NB4 (cell line): ENCODE results near the gene UBE2I.

Experiments used
- POLR2A ChIP-seq: IDR thresholded peaks from 2 replicates; pipeline ENCODE4 v1.6.1; 2011; ENCODE audit warnings: mild to moderate bottlenecking; ENCODE audit not compliant: insufficient read length; ENCODE audit errors: extremely low read depth
- TF ChIP-seq, protein P1 (sequence below): IDR thresholded peaks from one replicate; pipeline ENCODE4 v1.5.1; 2012; ENCODE audit warnings: low read depth, low read length

DNA sequence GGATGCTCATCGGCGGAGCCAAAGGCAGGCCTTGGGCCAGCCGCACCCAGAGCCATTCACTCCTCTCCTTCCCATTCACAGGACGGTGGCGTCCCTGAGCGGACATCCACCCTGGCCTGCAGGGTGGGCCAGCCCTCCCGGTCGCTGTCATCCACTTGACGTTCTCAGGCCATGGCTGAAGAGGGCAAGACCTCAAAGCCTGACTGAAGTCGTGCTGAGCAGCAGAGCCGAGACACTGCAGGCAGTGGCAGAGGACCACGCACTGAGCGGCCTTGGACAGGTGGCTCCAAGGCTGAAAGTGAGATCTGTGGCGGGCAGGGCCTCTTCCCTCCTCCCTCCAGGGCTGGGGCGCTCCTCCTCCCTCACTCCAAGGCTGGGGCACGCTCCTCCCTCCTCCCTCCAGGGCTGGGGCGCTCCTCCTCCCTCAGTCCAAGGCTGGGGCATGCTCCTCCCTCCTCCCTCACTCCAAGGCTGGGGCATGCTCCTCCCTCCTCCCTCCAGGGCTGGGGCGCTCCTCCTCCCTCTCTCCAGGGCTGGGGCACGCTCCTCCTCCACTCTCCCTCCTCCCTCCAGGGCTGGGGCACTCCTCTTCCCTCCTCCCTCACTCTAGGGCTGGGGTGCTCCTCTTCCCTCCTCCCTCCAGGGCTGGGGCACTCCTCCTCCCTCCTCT is 66.4 kb downstream of the UBE2I start:
- TF ChIP-seq, protein P1, sequence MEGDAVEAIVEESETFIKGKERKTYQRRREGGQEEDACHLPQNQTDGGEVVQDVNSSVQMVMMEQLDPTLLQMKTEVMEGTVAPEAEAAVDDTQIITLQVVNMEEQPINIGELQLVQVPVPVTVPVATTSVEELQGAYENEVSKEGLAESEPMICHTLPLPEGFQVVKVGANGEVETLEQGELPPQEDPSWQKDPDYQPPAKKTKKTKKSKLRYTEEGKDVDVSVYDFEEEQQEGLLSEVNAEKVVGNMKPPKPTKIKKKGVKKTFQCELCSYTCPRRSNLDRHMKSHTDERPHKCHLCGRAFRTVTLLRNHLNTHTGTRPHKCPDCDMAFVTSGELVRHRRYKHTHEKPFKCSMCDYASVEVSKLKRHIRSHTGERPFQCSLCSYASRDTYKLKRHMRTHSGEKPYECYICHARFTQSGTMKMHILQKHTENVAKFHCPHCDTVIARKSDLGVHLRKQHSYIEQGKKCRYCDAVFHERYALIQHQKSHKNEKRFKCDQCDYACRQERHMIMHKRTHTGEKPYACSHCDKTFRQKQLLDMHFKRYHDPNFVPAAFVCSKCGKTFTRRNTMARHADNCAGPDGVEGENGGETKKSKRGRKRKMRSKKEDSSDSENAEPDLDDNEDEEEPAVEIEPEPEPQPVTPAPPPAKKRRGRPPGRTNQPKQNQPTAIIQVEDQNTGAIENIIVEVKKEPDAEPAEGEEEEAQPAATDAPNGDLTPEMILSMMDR, result no peak
- no peak for TF ChIP-seq POLR2A
